GM12874 (cell line): ENCODE results near the gene SLC1A2.

Source experiments
- CTCF ChIP-seq: IDR thresholded peaks from 2 replicates; pipeline ENCODE4 v1.5.1; 2011; ENCODE audit warnings: low read depth, mild to moderate bottlenecking, control low read depth, low read length, moderate library complexity; ENCODE audit not compliant: insufficient read depth

Gene SLC1A2

GRCh38 chr11:35413598-35413997, 5.8 kb downstream of the SLC1A2 start:
- TF ChIP-seq CTCF: no peak

GRCh38 chr11:35412285-35412684, 7.1 kb downstream of the SLC1A2 start:
- peak; percentile 45 for TF ChIP-seq CTCF

GRCh38 chr11:35407041-35407440, 12.3 kb downstream of the SLC1A2 start:
- TF ChIP-seq CTCF: no peak

- peak; percentile 55 for TF ChIP-seq CTCF
These were observed 15.0 kb downstream of the SLC1A2 start for GRCh38 chr11:35404388-35404775.

- TF ChIP-seq CTCF: no peak
These were observed 15.5 kb downstream of the SLC1A2 start for GRCh38 chr11:35403765-35404387.

GRCh38 chr11:35402751-35403660, 16.4 kb downstream of the SLC1A2 start:
- TF ChIP-seq CTCF: no peak

GRCh38 chr11:35398881-35399280, 20.5 kb downstream of the SLC1A2 start:
- no peak for TF ChIP-seq CTCF
